ENCODE measurements around the gene TMEM60.
"Not testable (repeated sequence)": the region's sequence is repeated elsewhere in the genome, so short reads cannot be mapped to it uniquely, and the experiment has no call there.

TMEM60 gene, protein sequence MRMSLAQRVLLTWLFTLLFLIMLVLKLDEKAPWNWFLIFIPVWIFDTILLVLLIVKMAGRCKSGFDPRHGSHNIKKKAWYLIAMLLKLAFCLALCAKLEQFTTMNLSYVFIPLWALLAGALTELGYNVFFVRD

GRCh38 chr7:77798394-77799077 is at the start of gene TMEM60, which contains the start of gene PHTF2:
Gene TMEM60, minus strand, starts transcription at chr7:77798434. Its CDS starts 4,061 bp downstream, at chr7:77794373.
Gene PHTF2, plus strand, starts transcription at chr7:77798773.
- DNase-seq, result peak; percentile 100

DNA sequence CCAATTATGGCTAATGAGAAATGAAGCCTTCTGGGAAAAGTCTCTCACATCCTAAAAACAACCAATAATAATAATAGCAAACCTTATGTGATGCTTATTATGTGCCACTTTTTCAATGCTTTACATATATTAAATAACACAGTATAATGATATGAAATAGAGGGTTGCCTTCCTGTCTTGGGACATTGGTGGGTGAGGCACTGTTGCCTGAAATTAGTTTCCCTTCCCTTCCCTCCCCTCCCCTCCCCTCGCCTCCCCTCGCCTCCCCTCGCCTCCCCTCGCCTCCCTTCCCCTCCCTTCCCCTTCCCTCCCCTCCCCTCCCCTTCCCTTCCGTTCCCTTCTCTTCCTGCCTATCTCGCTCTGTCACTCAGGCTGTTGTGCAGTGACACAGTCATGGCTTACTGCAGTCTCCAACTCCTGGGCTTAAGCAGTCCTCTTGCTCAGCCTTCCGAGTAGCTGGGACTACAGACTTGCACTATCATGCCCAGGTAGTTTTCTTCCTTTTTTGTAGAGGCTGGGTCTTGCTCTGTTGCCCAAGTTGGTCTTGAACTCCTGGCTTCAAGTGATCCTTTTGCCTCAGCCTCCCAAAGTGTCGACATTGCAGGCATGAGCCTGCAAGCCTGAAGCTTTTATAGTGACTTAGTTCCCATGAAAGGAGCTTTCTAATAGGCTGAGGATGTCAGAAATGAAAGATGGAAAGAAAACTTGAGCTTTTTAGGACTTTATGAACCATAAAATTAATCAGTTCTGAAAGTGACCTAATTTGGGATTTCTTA is 48.3 kb upstream of the TMEM60 start:
- no peak for DNase-seq

DNA sequence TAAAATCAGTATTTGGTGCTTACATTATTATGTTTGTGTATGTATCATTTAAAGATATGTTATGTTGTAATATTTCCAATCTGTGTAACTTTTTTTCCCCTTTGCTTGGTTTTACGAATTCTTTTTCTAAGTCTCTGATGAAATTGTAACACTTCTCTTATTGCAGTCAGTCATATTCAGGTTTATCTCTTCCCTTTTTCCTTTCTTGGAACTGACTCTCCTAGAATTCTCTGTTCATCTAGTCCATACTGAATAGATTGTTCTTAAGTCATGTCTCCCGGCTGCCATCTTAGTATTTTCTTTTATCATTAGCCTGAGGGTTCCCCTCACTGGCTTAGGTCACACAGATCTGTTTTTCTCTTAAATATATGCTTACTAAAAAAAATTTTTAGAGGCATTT is 45.0 kb upstream of the TMEM60 start:
- no peak for DNase-seq

DNA sequence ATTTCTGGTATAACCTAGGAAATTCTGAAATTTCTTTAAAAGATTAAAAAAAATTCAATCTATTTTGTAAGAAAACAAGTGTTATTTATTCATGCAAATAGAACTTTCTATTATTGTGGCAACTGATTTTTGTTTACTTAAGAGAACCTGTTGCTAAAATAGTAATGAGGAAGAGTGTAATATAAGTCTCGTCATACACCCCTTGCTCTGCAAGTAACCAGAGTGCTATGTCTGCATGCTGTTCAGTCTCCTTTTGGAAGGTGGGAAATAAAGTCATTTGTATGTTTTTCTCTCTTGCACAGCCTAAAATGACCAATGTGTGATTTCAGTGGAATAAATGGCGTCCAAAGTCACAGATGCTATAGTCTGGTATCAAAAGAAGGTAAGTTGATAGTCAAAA is 41.7 kb upstream of the TMEM60 start:
- no peak for DNase-seq

DNA sequence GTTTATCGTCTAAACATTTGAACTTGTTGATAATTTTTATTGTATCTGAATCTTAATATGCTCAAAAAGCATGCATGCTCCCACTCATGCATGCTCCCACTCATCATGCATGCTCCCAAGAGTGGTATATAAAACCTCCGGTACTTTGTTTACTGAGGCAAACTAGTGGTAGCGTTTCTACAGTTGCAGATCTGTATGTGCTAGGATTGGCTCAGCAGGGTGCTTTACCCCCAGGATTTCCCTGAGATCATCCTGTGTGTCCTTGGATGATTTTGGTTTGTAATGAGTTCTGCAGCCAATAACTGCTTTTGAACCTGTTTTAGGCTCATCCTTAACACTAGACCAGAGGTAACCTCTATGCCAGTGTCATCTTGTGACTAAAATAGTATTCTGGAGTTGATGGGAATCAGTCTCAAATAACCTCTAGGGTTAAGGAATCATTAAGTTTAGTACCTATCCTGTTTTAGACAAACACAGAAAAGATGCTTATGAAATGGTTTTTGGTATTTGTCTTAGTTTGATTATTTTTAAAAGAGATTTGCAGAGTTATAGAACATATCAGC is 40.8 kb upstream of the TMEM60 start:
- no peak for DNase-seq

GRCh38 chr7:77837966-77838365 is 39.7 kb upstream of the TMEM60 start:
- no peak for DNase-seq

DNA sequence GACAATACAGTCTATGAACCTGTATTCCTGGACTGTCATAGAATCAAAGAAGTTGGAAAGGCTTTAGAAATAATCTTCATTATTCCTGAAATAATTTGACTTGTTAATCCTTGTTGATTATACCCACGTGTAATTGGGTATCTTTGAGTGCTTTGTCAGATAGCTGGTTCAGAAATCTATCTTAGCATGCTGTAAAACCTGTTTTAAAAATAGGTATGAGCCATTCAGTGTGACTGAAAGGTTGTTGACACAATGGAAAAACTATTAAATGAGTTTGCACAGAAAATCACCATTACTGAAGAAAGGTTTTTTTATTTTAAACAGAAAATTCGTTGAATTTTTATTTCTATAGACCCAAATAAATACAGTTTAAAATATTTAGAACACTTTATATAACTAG is 39.0 kb upstream of the TMEM60 start:
- DNase-seq, result no peak

- DNase-seq, result not testable (repeated sequence)
These were observed 38.2 kb upstream of the TMEM60 start for GRCh38 chr7:77836425-77836824.

DNA sequence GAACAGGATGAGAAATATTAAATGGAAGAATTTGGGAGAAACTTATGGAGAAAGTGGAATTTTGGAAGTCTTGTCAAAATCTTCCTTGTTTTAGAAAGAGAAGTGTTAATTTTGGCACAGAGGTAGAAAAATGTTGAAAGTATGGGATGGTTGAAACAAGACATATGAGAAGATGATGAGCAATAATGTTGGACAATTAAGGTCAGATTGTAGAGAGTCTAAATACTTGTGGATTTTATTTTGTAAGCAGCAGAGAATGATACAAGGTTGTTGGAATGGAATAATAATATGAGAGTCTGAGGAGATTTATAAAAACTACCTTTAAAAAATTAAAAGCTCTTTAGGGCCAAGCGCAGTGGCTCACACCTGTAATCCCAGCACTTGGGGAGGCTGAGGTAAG is 34.9 kb upstream of the TMEM60 start:
- DNase-seq, result peak; percentile 19

GRCh38 chr7:77831953-77832352 is 33.7 kb upstream of the TMEM60 start:
- no peak for DNase-seq

DNA sequence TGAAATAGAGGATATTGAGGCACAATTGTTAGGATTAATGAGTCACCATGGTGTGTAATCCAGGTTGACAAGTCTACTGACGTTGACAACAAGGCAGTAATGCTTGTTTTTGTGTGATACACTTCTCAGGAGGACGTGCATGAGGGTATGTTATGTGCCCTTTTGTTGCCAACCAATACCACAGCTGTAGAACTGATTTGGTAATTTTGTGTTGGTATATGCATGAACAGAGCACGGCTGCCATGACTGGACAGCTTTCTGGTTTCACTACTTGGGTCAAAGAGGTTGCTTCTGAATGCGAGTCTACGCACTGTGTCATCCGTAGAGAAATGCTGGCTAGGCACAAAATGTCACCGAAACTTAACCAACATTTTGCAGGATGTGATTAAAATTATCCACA is 33.2 kb upstream of the TMEM60 start:
- no peak for DNase-seq

DNA sequence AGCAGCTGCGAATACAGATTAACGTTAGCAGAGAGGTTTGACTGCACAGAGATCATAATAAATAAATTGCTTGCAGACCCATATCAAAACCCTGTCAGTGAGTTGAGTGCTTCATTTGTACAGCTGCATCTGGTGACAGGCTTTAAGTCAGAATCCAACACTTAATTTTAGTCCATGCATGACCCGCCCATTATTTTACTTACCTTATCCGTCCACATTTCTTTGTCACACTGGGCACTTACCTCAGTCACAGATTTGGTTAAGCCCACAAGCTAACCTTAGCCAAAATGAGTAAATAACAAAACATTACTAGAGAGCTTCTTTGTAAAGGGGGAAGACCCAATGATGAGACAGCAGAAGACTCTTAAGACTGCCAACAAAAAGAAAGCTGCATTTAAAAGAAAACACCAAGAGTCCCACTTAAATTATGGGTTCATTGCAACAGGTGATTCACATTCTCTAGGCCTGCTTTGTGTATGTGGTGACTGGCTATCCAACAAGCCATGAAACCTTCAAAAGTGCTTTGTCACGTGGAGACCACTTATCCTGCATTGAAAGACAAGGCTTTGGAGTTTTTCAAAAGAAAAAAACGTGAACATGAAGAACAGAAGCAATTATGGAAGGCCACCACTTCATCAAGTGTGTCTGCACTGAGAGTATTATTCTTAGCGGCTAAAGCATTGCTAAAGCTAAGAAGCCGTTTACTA is 32.6 kb upstream of the TMEM60 start:
- no peak for DNase-seq

DNA sequence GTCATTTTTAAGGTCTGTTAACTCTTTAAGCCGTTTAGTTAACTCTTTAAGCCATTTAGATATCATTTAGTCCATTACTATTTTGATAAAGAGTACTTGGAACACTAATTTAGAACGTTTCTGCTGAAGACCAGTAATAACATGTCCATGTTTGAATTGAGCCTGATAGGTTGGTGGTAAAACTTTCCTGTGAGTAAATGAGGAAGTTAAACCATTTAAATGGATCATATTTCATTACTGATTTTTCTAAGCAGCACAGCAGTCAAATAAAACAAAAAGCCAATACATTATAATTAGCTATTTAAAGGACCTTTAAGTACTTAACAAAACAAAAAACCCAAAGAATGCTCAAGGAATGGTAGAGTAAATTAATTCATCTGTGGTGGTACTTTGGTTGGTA is 29.8 kb upstream of the TMEM60 start:
- DNase-seq, result no peak

GRCh38 chr7:77826300-77826699 is 28.1 kb upstream of the TMEM60 start:
- no peak for DNase-seq

DNA sequence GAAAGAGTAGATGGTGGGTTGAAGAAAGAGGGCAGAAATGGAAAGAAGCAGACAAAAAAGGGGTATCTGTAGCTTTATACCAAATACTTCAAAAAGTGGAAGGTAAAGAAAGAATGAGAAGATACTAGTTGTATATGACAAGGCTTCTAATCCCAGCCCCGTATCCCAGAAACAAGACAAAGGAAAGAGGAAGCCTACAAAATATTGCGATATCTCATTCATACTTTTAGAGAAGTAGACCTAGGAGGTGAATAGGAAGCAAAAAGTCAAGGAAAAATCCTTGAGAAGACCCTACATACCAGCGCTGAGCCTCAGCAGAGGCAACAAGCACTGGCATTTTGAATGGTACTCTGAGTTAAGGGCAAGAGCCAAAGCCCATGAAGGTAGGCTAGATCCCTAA is 26.9 kb upstream of the TMEM60 start:
- no peak for DNase-seq

DNA sequence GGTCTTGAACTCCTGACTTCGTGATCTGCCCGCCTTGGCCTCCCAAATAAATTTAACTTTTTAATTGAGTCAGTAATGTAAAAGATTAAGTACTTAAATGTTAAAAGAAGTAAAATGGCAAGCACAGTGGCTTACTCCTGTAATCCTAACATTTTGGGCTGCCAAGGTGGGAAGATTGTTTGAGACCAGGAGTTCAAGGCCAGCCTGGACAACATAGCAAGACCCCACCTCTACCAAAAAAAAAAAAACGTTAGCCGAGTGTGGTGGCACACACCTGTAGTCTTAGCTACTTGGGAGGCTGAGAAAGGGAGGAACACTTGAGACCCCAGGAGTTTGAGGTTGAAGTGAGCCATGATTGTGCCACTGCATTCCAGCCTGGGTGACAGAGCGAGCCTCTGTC is 26.4 kb upstream of the TMEM60 start:
- no peak for DNase-seq

GRCh38 chr7:77823787-77824186 is 25.6 kb upstream of the TMEM60 start:
- DNase-seq, result no peak

- no peak for DNase-seq
These were observed 24.0 kb upstream of the TMEM60 start for GRCh38 chr7:77822269-77822668.

GRCh38 chr7:77820967-77821366 is 22.7 kb upstream of the TMEM60 start:
- DNase-seq, result no peak

- DNase-seq, result no peak
These were observed 20.8 kb upstream of the TMEM60 start for GRCh38 chr7:77819021-77819420.

GRCh38 chr7:77813180-77813579 is 14.9 kb upstream of the TMEM60 start:
- no peak for DNase-seq

GRCh38 chr7:77812290-77812685 is 14.1 kb upstream of the TMEM60 start:
- peak; percentile 84 for DNase-seq

Measured in fibroblast of skin of right quadriceps (primary cell).